OCI-M2 (cell line): Measurements from ENCODE around the gene RASSF7.
"Not testable (repeated sequence)": the region's sequence is repeated elsewhere in the genome, so short reads cannot be mapped to it uniquely, and the experiment has no call there.

Source experiments
- DNase-seq: peaks from one replicate; lab custom pipeline; 2025; ENCODE audit not compliant: unreplicated experiment; lab: John Stamatoyannopoulos, UW

The RASSF7 gene

DNA sequence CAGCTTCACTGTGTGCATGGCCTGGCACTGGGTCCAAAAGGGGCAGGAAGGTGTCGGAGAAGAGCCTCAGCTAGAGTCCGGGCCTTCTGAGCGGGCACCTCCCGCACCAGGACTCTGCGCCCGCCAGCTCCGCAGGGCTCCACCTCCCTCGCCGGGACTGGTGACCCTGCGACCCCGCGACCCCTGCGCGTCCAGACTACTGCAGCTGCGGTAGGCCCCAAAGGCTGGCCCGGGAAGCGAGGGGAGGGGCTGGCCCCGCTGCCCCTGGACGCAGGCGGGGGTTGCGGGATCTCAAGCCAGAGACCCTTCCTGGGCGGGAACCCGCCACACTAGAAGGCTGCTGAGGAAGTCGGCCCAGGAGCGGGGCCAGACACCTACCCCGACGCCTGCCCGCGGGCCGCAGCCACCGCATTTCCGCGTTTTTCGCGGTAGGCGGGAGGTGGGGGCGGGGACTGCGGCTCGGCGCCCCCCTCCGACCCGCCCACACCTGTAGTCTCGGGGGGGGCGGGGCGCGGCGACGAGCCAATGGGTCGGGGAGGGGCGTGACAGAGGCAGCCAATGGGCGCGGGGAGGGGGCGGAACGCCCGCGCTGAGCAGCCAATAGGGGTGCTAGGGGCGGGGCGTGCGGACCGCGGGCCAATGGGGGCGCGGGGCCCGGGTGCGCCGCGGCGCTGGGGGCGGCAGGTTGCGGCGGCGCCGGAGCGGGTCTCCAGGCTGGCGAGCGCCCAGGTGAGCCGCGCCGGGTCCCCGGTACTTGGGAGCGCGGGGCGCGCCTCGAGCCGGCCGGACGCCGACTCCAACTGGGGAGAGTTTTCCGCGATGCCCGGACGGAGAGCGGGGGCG lies at the start of gene RASSF7, which contains the start of gene LMNTD2:
TSS of gene RASSF7 (plus strand) at position 666 of the 843 bp plus-strand sequence. CDS start 799 bp downstream, outside the sequence.
TSS of gene LMNTD2 (minus strand) at position 434 of the 843 bp plus-strand sequence. CDS start at position 412, 22 bp downstream.
- no peak for DNase-seq

GRCh38 chr11:512761-513595 lies 47.8 kb upstream of the RASSF7 start:
- DNase-seq = no peak

DNA sequence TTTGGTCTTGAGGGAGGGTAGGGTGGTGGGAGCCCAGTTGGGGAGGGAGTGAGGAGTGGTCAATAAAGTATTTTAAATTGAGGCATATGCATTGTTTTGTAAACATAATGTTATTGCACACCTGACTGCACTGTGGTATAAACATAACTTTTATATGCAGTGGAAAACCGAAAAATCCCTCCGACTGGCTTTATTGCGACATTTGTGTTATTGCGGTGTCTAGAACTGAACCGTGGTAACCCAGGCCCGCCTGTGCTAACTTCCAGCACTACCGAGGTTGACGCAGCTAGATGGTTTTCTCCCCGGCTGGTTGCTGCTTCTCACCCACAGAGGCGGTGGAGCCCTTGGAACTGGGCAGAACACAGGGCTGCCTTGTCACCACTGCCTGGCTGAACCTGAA lies 46.2 kb upstream of the RASSF7 start:
- no peak for DNase-seq

DNA sequence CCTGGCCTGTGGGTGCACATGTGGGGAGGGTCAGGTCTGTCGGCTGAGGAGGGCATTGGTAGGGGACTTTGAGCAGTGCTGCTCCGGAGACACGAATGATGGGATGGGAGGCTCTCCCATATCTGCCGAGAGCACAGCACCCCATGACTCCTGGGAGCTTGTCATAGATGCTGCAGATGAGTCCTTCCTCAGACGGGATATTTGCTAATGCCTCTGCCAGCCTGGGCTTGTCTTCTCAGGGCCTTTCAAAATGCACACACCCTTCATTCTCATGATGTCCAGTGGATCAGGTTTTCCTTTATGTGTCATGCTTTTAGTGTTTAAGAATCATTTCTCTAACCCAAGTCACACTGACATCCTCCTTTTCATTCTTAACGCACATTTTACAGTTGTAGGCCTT lies 45.6 kb upstream of the RASSF7 start:
- DNase-seq = no peak

- no peak for DNase-seq
Measured at GRCh38 chr11:516400-516799, 44.4 kb upstream of the RASSF7 start.

GRCh38 chr11:516918-517685 lies 43.7 kb upstream of the RASSF7 start:
- not testable (repeated sequence) for DNase-seq

DNA sequence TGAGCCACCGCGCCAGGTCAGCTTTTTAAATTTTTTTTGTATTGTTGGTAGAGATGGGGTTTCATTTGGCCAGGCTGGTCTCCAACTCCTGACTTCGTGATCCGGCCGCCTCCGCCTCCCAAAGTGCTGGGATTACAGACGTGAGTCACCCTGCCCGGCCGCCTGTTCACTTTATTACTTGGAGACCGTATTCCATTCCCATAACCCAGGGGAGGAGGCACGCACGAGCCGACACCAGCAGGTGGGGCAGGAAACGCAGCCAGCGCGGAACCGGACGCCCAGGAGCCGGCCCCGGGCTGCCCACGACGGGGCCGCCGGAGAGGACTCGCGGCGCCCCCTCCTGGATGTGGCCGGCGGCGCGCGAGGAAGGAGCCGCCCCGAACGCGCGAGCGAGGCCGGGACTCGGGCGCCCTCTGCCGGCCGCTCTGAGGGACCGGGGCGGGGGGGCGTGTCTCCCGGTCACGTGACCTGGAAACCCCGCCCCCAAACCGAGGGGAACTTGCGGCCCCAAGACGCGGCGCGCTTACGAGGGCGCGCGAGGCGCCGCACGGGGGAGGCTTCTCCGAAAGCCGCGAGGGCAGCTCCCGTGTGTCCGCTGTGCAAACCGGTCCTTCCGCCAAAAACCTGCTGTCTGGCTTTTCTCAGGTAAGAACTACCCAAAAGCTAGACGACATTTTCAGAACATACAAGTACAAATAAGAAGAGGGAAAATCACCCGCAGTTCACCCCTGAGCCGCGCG lies 42.1 kb upstream of the RASSF7 start:
- no peak for DNase-seq

- no peak for DNase-seq
Measured at GRCh38 chr11:520428-521176, 40.2 kb upstream of the RASSF7 start.

DNA sequence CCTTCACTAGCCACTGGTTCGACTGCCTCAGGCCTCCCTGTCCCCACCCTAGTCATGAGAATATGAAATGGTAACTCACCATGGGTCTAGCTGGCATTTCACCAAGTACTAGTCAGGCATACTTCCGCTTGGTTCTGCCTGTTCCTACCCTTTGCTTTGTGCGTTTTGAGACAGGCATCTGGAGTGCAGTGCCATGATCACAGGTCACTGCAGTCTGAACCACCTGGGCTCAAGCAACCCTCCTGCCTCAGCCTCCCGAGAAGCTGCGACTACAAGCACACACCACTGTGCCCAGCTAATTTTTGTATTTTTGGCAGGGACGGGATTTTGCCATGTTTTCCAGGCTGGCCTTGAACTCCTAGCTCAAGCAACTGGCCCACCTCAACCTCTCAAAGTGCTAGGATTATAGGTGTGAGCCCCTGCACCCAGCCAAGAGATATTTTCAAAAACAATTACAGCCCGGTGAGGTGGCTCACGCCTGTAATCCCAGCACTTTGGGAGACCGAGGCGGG lies 39.5 kb upstream of the RASSF7 start:
- no peak for DNase-seq

DNA sequence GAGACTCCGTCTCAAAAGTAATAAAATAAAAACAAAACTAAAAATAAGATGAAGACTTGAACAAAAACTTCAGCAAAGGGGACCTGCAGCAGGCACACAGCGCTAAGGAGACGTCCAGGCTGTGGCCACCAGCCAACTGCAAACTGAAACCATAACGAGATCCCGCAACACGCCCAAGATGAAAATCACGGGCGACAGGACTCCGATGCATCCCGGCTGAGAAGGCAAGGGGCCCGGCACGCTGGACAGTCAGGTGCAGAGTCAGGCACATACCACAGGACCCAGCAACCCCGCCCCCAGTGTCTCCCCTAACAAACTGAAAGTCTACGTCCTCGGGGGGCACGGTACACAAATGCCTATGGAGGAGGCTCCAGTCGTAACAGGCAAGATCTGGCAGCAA lies 34.6 kb upstream of the RASSF7 start:
- no peak for DNase-seq

GRCh38 chr11:528166-528814 lies 32.5 kb upstream of the RASSF7 start:
- DNase-seq = no peak

GRCh38 chr11:528815-529727 lies 31.7 kb upstream of the RASSF7 start:
- DNase-seq = no peak

GRCh38 chr11:529728-530411 lies 30.9 kb upstream of the RASSF7 start:
- DNase-seq = no peak

DNA sequence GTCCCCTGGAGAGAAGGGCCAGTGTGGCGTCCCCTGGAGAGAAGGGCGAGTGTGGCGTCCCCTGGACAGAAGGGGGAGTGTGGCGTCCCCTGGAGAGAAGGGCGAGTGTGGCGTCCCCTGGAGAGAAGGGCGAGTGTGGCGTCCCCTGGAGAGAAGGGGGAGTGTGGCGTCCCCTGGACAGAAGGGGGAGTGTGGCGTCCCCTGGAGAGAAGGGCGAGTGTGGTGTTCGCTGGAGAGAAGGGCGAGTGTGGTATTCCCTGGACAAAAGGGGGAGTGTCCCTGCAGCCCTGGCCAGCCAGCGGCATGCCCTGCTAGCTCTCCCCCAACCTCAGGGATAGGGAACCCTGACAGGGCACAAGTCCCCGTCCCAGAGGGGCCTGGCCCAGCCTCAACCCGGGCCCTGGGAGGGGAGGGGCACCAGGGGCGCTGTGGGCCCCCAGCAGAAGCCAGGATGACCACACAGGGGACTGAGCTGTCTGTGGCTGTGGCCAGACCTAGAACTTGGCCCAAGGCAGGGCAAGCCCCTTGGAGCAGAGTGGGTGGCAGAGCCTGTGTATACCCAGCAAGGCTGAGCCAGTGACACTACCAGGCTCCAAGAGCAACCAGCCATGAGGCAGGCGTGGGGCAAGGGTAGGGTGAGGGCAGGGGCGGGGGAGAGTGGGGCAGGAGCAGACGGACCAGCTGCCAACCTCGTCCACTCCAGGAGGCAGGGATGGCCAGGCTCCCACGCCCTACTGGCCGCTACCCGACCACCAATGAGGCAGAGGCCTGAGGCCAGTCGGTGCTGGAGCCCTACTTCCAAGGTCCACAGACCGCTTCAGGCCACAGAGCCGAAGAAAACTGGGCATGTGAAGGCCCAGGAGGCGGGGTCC lies 29.6 kb upstream of the RASSF7 start:
- DNase-seq = no peak

- DNase-seq = no peak
Measured at GRCh38 chr11:531919-532526, 28.7 kb upstream of the RASSF7 start.

DNA sequence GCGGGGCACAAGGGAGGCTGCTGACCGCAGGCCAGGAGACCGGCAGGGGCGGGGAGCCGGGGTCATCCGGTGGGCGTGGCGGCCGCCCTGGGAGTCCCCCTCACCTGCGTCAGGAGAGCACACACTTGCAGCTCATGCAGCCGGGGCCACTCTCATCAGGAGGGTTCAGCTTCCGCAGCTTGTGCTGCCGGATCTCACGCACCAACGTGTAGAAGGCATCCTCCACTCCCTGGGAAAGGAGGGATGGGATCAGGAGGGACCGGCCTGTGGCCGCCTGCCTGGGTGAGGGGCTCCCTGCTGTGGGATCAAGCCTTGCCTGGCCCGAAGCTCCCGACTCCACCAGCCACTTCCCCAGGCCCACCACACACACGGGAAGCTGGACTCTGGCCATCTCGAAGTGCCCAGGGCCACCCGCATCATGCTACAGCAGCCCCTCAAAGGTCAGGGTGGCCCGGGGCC lies 28.2 kb upstream of the RASSF7 start:
- DNase-seq = no peak
